ENCODE measurements around the gene CYP24A1. TPM values are rescaled to one million over a fixed set of nuclear protein-coding genes. Genes with fewer than 3 reads are reported as not detected.

CYP24A1 gene
- polyA plus RNA-seq, 1 donor from 2014 or later = 0.12 TPM

GRCh38 chr20:54200487-54201267 lies 26.9 kb upstream of the CYP24A1 start:
- no peaks in the 10 kb centered on the region for H3K79me2 ChIP-seq (replicated peaks; ENCODE audit: insufficient read depth, low read length)

DNA sequence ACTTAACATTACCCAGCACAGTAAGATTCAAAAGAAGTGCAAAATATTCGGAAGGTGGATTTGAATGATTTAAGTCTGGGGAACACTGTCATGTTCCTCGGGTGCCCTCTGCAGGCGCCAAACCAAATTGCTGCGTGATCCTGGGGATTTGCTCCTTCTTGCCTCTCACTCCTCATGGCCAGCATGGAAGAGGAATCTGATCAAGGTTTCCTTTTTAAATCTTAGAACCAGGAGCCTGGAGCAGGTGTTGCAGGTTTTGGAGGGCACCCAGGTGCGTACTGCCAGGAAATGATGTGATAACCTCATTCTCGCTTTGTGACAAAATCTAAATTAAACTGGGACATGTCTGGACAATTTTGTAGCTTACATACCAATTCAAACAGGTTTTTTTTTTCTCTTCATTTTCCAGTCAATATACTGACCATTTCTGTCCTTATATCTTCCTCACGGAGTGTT lies 26.0 kb upstream of the CYP24A1 start:
- no peaks in the 10 kb centered on the region for H4K20me1 ChIP-seq (ENCODE audit: insufficient read depth)
- H3K27ac ChIP-seq (ENCODE audit: low read length) = no peak overlapping the region
- H3F3A ChIP-seq (ENCODE audit: insufficient read depth, low read length, poor library complexity, severe bottlenecking) = no peaks in the 10 kb centered on the region
- no peaks in the 10 kb centered on the region for H3K36me3 ChIP-seq (ENCODE audit: insufficient read depth, low read length)
- H3K4me2 ChIP-seq (ENCODE audit: low read length) = no peak overlapping the region
- no peaks in the 10 kb centered on the region for H3K9me2 ChIP-seq (ENCODE audit: insufficient read depth, low read length)
- no peaks in the 10 kb centered on the region for H3K27me3 ChIP-seq (ENCODE audit: insufficient read depth, low read depth, low read length)
- no peaks in the 10 kb centered on the region for H3K9me3 ChIP-seq (ENCODE audit: low read length)
- no peaks in the 10 kb centered on the region for H3K79me2 ChIP-seq (replicated peaks; ENCODE audit: insufficient read depth, low read length)
- H3K9ac ChIP-seq (ENCODE audit: low read length) = no peak overlapping the region
- H3K4me3 ChIP-seq (ENCODE audit: low read length) = no peak overlapping the region
- no peak overlapping the region for H2AFZ ChIP-seq (ENCODE audit: low read depth, low read length)
- TF ChIP-seq, protein P1, sequence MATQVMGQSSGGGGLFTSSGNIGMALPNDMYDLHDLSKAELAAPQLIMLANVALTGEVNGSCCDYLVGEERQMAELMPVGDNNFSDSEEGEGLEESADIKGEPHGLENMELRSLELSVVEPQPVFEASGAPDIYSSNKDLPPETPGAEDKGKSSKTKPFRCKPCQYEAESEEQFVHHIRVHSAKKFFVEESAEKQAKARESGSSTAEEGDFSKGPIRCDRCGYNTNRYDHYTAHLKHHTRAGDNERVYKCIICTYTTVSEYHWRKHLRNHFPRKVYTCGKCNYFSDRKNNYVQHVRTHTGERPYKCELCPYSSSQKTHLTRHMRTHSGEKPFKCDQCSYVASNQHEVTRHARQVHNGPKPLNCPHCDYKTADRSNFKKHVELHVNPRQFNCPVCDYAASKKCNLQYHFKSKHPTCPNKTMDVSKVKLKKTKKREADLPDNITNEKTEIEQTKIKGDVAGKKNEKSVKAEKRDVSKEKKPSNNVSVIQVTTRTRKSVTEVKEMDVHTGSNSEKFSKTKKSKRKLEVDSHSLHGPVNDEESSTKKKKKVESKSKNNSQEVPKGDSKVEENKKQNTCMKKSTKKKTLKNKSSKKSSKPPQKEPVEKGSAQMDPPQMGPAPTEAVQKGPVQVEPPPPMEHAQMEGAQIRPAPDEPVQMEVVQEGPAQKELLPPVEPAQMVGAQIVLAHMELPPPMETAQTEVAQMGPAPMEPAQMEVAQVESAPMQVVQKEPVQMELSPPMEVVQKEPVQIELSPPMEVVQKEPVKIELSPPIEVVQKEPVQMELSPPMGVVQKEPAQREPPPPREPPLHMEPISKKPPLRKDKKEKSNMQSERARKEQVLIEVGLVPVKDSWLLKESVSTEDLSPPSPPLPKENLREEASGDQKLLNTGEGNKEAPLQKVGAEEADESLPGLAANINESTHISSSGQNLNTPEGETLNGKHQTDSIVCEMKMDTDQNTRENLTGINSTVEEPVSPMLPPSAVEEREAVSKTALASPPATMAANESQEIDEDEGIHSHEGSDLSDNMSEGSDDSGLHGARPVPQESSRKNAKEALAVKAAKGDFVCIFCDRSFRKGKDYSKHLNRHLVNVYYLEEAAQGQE (IDR thresholded peaks at IDR 0.05; ENCODE audit: borderline replicate concordance) = no peak
- TF ChIP-seq EZH2 (IDR thresholded peaks at IDR 0.05; ENCODE audit: borderline replicate concordance, insufficient read depth, low read length, poor library complexity, severe bottlenecking) (no peak), EP300 (conservative IDR thresholded peaks at IDR 0.05; ENCODE audit: poor library complexity, severe bottlenecking) (no peak), MXI1 (conservative IDR thresholded peaks at IDR 0.05; ENCODE audit: poor library complexity, severe bottlenecking) (no peak), TAF1 (IDR thresholded peaks at IDR 0.05; ENCODE audit: low read depth) (no peak), RAD21 (conservative IDR thresholded peaks at IDR 0.05) (peak; percentile 90), CTCF (IDR thresholded peaks at IDR 0.05; ENCODE audit: poor library complexity, severe bottlenecking) (peak; percentile 86)

More at GRCh38 chr20:54200487-54201267, 26.9 kb upstream of the CYP24A1 start:
- Histone ChIP-seq H3K27ac (ENCODE audit: low read length) (no peak overlapping the region), H3K4me3 (ENCODE audit: low read length) (no peak overlapping the region), H3K27me3 (ENCODE audit: insufficient read depth, low read depth, low read length) (no peaks in the 10 kb centered on the region), H3K9me2 (ENCODE audit: insufficient read depth, low read length) (no peaks in the 10 kb centered on the region), H3K36me3 (ENCODE audit: insufficient read depth, low read length) (no peaks in the 10 kb centered on the region), H3K9me3 (ENCODE audit: low read length) (no peaks in the 10 kb centered on the region), H2AFZ (ENCODE audit: low read depth, low read length) (no peak overlapping the region), H3F3A (ENCODE audit: insufficient read depth, low read length, poor library complexity, severe bottlenecking) (no peaks in the 10 kb centered on the region), H4K20me1 (ENCODE audit: insufficient read depth) (no peaks in the 10 kb centered on the region), H3K9ac (ENCODE audit: low read length) (no peak overlapping the region), H3K4me2 (ENCODE audit: low read length) (no peak overlapping the region)
- TF ChIP-seq, protein P1 (IDR thresholded peaks at IDR 0.05; ENCODE audit: borderline replicate concordance) = no peak
- no peak for TF ChIP-seq EZH2 (IDR thresholded peaks at IDR 0.05; ENCODE audit: borderline replicate concordance, insufficient read depth, low read length, poor library complexity, severe bottlenecking)
- TF ChIP-seq MXI1 (conservative IDR thresholded peaks at IDR 0.05; ENCODE audit: poor library complexity, severe bottlenecking) = no peak
- no peak for TF ChIP-seq SMC3 (conservative IDR thresholded peaks at IDR 0.05; ENCODE audit: poor library complexity)
- TF ChIP-seq RAD21 (conservative IDR thresholded peaks at IDR 0.05) = no peak
- no peak for TF ChIP-seq EP300 (conservative IDR thresholded peaks at IDR 0.05; ENCODE audit: poor library complexity, severe bottlenecking)
- no peak for TF ChIP-seq POLR2AphosphoS5 (IDR thresholded peaks at IDR 0.05)
- TF ChIP-seq TAF1 (IDR thresholded peaks at IDR 0.05; ENCODE audit: low read depth) = no peak
- TF ChIP-seq CTCF (IDR thresholded peaks at IDR 0.05; ENCODE audit: poor library complexity, severe bottlenecking) = no peak
